OCI-LY1 (cell line): ENCODE measurements around the gene CHST8.

Experiments
- H2AFZ ChIP-seq: fragments of 200-600 bp; sonication (generic), shearing (Covaris generic); 2 replicates; pipeline ENCODE4 v1.6.0; 2014; ENCODE audit warnings: antibody characterized with exemption, mild to moderate bottlenecking, low read length
- H3F3A ChIP-seq: fragments of 200-600 bp; sonication (generic), shearing (Covaris generic); 2 replicates; pipeline ENCODE4 v1.6.0; 2014; ENCODE audit warnings: mild to moderate bottlenecking, antibody characterized with exemption, low read length, moderate library complexity; ENCODE audit not compliant: insufficient read depth
- H3K27ac ChIP-seq: fragments of 200-600 bp; sonication (generic); 2 replicates; pipeline ENCODE4 v1.5.1; 2014; ENCODE audit warnings: low read length, mixed run types, mild to moderate bottlenecking, low read depth; ENCODE audit not compliant: poor library complexity, severe bottlenecking
- H3K27me3 ChIP-seq: fragments of 200-600 bp; sonication (generic); 2 replicates; pipeline ENCODE4 v1.6.0; 2014; ENCODE audit warnings: antibody characterized with exemption, mild to moderate bottlenecking, low read length, moderate library complexity; ENCODE audit not compliant: insufficient read depth
- H3K36me3 ChIP-seq: fragments of 200-600 bp; sonication (generic); 2 replicates; pipeline ENCODE4 v1.6.1; 2014; ENCODE audit warnings: mild to moderate bottlenecking, antibody characterized with exemption, low read length, moderate library complexity, mixed read lengths; ENCODE audit not compliant: insufficient read depth
- H3K4me1 ChIP-seq: fragments of 200-600 bp; sonication (generic); 2 replicates; pipeline ENCODE4 v1.5.1; 2014; ENCODE audit warnings: mild to moderate bottlenecking, low read length, moderate library complexity; ENCODE audit not compliant: insufficient read depth, severe bottlenecking
- H3K4me2 ChIP-seq: fragments of 200-600 bp; sonication (generic), shearing (Covaris generic); 2 replicates; pipeline ENCODE4 v1.6.1; 2014; ENCODE audit warnings: low read length
- H3K4me3 ChIP-seq: fragments of 200-600 bp; sonication (generic); 2 replicates; pipeline ENCODE4 v1.5.1; 2014; ENCODE audit warnings: low read length, low read depth, mild to moderate bottlenecking, mixed read lengths; ENCODE audit not compliant: poor library complexity, severe bottlenecking
- H3K79me2 ChIP-seq: fragments of 200-600 bp; shearing (Covaris generic); 2 replicates; pipeline ENCODE4 v1.6.1; 2016; ENCODE audit warnings: mixed run types, low read length, mixed read lengths; ENCODE audit not compliant: insufficient read depth
- H3K9ac ChIP-seq: fragments of 200-600 bp; sonication (generic), shearing (Covaris generic); 2 replicates; pipeline ENCODE4 v1.6.1; 2014; ENCODE audit warnings: mild to moderate bottlenecking, low read length, mixed read lengths
- H3K9me2 ChIP-seq: fragments of 200-600 bp; sonication (generic), shearing (Covaris generic); 2 replicates; pipeline ENCODE4 v1.6.1; 2014; ENCODE audit warnings: low read depth, mild to moderate bottlenecking, low read length, mixed read lengths
- H3K9me3 ChIP-seq: fragments of 200-600 bp; shearing (Covaris generic); 2 replicates; pipeline ENCODE4 v1.6.1; 2014; ENCODE audit warnings: low read length, mixed read lengths
- H4K20me1 ChIP-seq: fragments of 200-600 bp; sonication (generic), shearing (Covaris generic); 2 replicates; pipeline ENCODE4 v1.6.0; 2016; ENCODE audit warnings: mild to moderate bottlenecking, low read length; ENCODE audit not compliant: insufficient read depth
- EZH2 ChIP-seq: fragments of 200-600 bp; sonication (generic), shearing (Covaris generic); IDR thresholded peaks from 2 replicates; pipeline ENCODE4 v1.8.0; 2017; ENCODE audit warnings: borderline replicate concordance, mixed run types, mild to moderate bottlenecking, antibody characterized with exemption, low read length, moderate library complexity, mixed read lengths
- TF ChIP-seq, protein P1 (sequence below): fragments of 200-600 bp; sonication (generic), shearing (Covaris generic); IDR thresholded peaks from 2 replicates; pipeline ENCODE4 v1.5.1; 2017; ENCODE audit warnings: mild to moderate bottlenecking, antibody characterized with exemption, low read length, moderate library complexity, mixed read lengths

CHST8 gene

DNA sequence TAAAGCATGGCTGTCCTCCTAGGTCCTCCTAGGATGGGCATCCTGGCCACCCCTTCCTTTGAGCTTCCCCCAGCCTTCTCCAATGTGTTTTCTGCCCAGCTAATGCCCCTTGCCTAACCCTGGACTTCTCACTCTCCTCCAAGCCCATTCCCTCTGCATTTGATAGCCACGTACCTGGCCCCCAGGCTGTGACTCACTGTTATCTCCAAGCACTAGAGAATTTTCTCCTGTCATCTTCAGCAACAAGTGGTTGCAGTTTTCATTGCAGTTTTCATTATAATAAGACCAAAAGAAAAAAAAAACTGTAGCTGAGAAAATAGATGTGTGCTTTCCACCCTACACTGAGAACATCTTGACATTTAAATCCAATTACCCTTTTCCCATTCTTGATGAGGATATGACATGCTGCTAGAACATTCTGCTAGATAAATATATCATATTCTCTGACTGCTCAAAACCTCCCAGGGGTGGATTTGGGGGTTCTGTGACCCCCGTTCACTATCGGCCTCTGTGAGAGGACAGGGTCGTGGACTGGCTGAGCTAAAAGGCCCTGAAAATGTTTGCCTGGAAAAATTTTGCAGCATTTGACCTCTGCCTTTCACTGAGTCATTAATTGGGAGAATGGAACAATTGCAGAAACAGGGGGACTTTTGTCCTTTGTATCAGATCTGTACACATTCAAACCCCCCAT lies 116.1 kb downstream of the CHST8 start:
- Histone ChIP-seq H3K4me2 (no peak overlapping the region), H3K9ac (no peak overlapping the region), H3K4me1 (no peaks in the 10 kb centered on the region), H3K36me3 (no peaks in the 10 kb centered on the region), H2AFZ (no peak overlapping the region), H3K9me2 (no peaks in the 10 kb centered on the region), H3K9me3 (no peaks in the 10 kb centered on the region), H3K27me3 (no peaks in the 10 kb centered on the region), H4K20me1 (no peaks in the 10 kb centered on the region), H3K79me2 (no peaks in the 10 kb centered on the region), H3F3A (no peaks in the 10 kb centered on the region), H3K4me3 (no peak overlapping the region), H3K27ac (no peak overlapping the region)
- TF ChIP-seq EZH2, result no peak
- TF ChIP-seq, protein P1, sequence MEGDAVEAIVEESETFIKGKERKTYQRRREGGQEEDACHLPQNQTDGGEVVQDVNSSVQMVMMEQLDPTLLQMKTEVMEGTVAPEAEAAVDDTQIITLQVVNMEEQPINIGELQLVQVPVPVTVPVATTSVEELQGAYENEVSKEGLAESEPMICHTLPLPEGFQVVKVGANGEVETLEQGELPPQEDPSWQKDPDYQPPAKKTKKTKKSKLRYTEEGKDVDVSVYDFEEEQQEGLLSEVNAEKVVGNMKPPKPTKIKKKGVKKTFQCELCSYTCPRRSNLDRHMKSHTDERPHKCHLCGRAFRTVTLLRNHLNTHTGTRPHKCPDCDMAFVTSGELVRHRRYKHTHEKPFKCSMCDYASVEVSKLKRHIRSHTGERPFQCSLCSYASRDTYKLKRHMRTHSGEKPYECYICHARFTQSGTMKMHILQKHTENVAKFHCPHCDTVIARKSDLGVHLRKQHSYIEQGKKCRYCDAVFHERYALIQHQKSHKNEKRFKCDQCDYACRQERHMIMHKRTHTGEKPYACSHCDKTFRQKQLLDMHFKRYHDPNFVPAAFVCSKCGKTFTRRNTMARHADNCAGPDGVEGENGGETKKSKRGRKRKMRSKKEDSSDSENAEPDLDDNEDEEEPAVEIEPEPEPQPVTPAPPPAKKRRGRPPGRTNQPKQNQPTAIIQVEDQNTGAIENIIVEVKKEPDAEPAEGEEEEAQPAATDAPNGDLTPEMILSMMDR, result no peak

DNA sequence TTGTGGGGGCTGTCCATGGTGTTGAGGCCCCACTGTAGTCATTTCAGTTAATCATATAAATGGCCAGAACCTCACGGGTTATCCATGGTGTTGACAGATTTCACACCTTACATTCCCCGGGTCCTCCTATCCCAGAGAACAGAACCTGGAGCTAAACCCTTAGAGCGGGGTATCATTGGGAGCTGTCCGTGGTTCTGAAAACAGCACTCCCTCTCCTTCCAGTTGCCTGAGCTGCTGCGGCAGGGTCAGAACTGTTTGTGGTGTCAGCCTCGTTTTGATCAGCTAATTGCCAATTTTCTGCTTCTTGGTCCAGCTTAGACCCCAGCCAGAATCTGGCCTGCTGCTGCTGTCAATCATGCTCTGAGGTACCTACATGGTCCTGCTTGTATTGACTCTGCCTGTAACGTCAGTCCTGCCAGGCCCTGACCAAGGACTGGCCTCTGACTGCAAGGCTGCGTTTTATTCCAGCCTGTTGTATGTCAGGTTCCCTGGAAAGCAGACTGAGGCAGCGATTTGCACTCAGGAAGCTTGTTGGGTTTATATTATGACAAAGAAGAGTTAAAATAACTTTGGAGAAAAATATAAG lies 119.2 kb downstream of the CHST8 start:
- no peaks in the 10 kb centered on the region for H4K20me1 ChIP-seq
- H3K27ac ChIP-seq, result no peak overlapping the region
- no peaks in the 10 kb centered on the region for H3K27me3 ChIP-seq
- no peak overlapping the region for H3K9ac ChIP-seq
- H3F3A ChIP-seq, result no peaks in the 10 kb centered on the region
- H3K4me1 ChIP-seq, result no peaks in the 10 kb centered on the region
- H2AFZ ChIP-seq, result no peak overlapping the region
- no peaks in the 10 kb centered on the region for H3K9me3 ChIP-seq
- no peak for TF ChIP-seq EZH2
- TF ChIP-seq, protein P1, result no peak
- no peaks in the 10 kb centered on the region for H3K9me2 ChIP-seq
- H3K36me3 ChIP-seq, result no peaks in the 10 kb centered on the region
- H3K79me2 ChIP-seq, result no peaks in the 10 kb centered on the region
- no peak overlapping the region for H3K4me2 ChIP-seq
- no peak overlapping the region for H3K4me3 ChIP-seq

DNA sequence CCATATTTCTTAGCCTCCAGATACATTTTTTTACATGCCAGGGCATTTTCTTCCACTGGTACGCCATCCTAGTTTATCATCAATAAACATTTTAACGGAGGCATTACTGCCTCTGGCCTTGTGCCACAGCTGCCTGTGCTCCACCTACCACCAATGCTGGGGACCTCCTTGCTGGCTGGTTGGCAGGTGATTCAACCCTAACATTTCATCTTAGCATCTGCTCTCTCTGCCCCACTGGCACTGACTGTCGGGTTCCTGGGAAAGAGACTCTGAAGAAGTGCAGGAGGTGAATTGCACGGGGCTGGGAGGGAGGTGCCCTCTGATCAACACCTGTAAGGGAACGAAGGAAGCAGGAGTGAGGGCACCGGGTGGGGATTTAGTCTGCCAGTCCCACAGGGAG lies 123.5 kb downstream of the CHST8 start:
- H2AFZ ChIP-seq, result no peak overlapping the region
- TF ChIP-seq, protein P1, result no peak
- no peak for TF ChIP-seq EZH2
- H3K4me2 ChIP-seq, result no peak overlapping the region
- no peaks in the 10 kb centered on the region for H3F3A ChIP-seq
- H4K20me1 ChIP-seq, result no peaks in the 10 kb centered on the region
- H3K9ac ChIP-seq, result no peak overlapping the region
- no peaks in the 10 kb centered on the region for H3K9me2 ChIP-seq
- H3K9me3 ChIP-seq, result no peaks in the 10 kb centered on the region
- no peaks in the 10 kb centered on the region for H3K36me3 ChIP-seq
- H3K4me1 ChIP-seq, result no peaks in the 10 kb centered on the region
- no peak overlapping the region for H3K27ac ChIP-seq
- H3K27me3 ChIP-seq, result no peaks in the 10 kb centered on the region
- H3K4me3 ChIP-seq, result no peak overlapping the region
- H3K79me2 ChIP-seq, result no peaks in the 10 kb centered on the region
